Natural killer cell (primary cell): ENCODE data around the gene MRFAP1L1. TPM values are rescaled to one million over a fixed set of nuclear protein-coding genes. Genes with fewer than 3 reads are reported as not detected.

Source experiments
- ATAC-seq, 3 donors: fragments of 150-1000 bp in 2 of 3; fragments of 200-7000 bp in 1 of 3; cut with Tn5 transposase; 1 replicate in 1 of 3; 2 replicates in 2 of 3; pipeline ENCODE4 v1.10.0; 2021; ENCODE audit warnings: mild to moderate bottlenecking in 2 of 3, moderate library complexity in 2 of 3
- DNase-seq, 2 donors: peaks; one replicate each; pipeline versions ENCODE4 v3.0.0 to v3.0.0-alpha.2; 2013 to 2021; ENCODE audit warnings: mixed read lengths in 1 of 2
- H3K27ac ChIP-seq: one replicate; pipeline ENCODE4 v1.5.1; 2013; ENCODE audit warnings: mild to moderate bottlenecking, low read length
- H3K27me3 ChIP-seq: one replicate; pipeline ENCODE4 v1.6.1; 2013; ENCODE audit warnings: low read length; ENCODE audit not compliant: control insufficient read depth, insufficient read depth
- H3K36me3 ChIP-seq: one replicate; pipeline ENCODE4 v1.6.1; 2013; ENCODE audit warnings: low read length; ENCODE audit not compliant: control insufficient read depth, insufficient read depth
- H3K4me1 ChIP-seq: one replicate; pipeline ENCODE4 v1.6.1; 2013; ENCODE audit warnings: low read length; ENCODE audit not compliant: control insufficient read depth, insufficient read depth
- H3K4me3 ChIP-seq: one replicate; pipeline ENCODE4 v1.5.1; 2013; ENCODE audit warnings: low read length
- H3K9me3 ChIP-seq: one replicate; pipeline ENCODE4 v1.6.1; 2013; ENCODE audit warnings: low read length; ENCODE audit not compliant: control insufficient read depth, insufficient read depth
- H3K27ac Mint-ChIP-seq, 2 donors: one replicate each; pipeline ENCODE4 v1.8.0; 2022; ENCODE audit warnings: mild to moderate bottlenecking in 2 of 2, mixed read lengths in 2 of 2, moderate library complexity in 1 of 2
- H3K27me3 Mint-ChIP-seq, 2 donors: one replicate each; pipeline ENCODE4 v1.8.0; 2022; ENCODE audit warnings: low read depth in 2 of 2, mixed read lengths in 2 of 2
- H3K36me3 Mint-ChIP-seq: one replicate; pipeline ENCODE4 v1.8.0; 2022; ENCODE audit warnings: mixed read lengths
- H3K4me1 Mint-ChIP-seq, 2 donors: one replicate each; pipeline ENCODE4 v1.8.0; 2022; ENCODE audit warnings: mixed read lengths in 2 of 2
- H3K4me3 Mint-ChIP-seq: one replicate; pipeline ENCODE4 v1.8.0; 2022; ENCODE audit warnings: mild to moderate bottlenecking, moderate library complexity, mixed read lengths
- H3K9me3 Mint-ChIP-seq, 2 donors: one replicate each; pipeline ENCODE4 v1.8.0; 2022; ENCODE audit warnings: mixed read lengths in 2 of 2
- WGBS: methylation state at CpG from one replicate; pipeline ENCODE4 v1.1.7; 2013; ENCODE audit warnings: missing lambda C conversion rate; ENCODE audit not compliant: insufficient coverage; 5-methylcytosine and 5-hydroxymethylcytosine counted together
- intact Hi-C: fragments of 100-400 bp; cut with micrococcal nuclease; formaldehyde crosslinking; loops from one replicate; pipeline ENCODE4 v1.14.2; 2022
- total RNA-seq, 4 donors: library from RNA; stranded (reverse); fragments of 120-200 nt in 1 of 4; gene quantifications; one replicate each; pipeline versions ENCODE4 v1.2.3 to v1.2.4, GENCODE V29; 2013 to 2022
- TF ChIP-seq, protein P1 (sequence below): fragments of 200-600 bp; IDR thresholded peaks from one replicate; pipeline ENCODE4 v1.8.0; 2022; ENCODE audit warnings: antibody characterized with exemption

MRFAP1L1 gene
- total RNA-seq, 3 donors from 2014 or later (not counting 1 experiment from before 2014, with no cell fraction given) = 38.4 to 60.9 (median 40.8) TPM

DNA sequence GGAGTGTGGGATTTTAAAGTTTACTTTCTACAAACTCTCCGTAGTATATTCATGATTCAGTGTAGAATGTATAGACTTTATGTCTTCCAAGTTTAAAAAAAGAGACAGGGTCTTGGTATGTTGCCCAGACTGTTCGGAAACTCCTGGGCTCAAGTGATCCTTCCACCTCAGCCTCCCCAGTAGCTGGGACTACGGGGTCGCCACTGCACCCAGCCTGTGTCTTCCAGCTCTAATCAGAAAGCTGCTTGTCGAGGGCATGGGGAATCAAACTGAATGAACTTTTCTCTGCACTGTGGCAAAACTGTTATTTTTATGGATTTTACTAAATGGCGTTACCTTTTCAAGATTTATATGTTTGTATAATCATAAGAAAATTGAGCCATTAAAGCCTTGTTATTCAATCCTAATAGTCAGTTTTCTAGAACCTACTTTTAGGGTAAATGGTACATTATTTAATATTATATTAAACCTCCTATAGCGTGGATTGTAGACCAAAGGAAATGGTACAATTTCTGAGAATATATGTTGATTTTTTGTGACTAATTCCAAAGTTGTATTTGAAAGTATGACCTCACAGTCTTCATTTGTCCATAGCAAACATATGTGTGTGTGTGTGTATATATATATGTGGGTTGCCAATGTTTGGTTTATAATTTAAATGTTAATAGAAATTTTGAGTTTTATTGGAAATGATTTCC lies 7.4 kb upstream of the MRFAP1L1 start:
- no peak for ATAC-seq
- intact Hi-C loops = loop anchor here (1.0 to 2.0 kb wide), 4 partner anchors 43 to 351 kb away; partner anchors contain the start of genes GRPEL1, KIAA0232 and MRFAP1
- Mint-ChIP-seq H3K36me3 (no peaks in the 10 kb centered on the region), H3K27me3 (no peaks in the 10 kb centered on the region), H3K27ac (peak overlapping the region; percentile 98), H3K4me1 (peaks cover 26 to 30% of the 10 kb centered on the region in 2 donors), H3K4me3 (peak overlapping the region; percentile 98), H3K9me3 (no peaks in the 10 kb centered on the region)
- Histone ChIP-seq H3K4me3 (peak overlapping the region; percentile 81), H3K9me3 (no peaks in the 10 kb centered on the region), H3K36me3 (no peaks in the 10 kb centered on the region), H3K27me3 (no peaks in the 10 kb centered on the region), H3K4me1 (peaks cover 27% of the 10 kb centered on the region), H3K27ac (peak overlapping the region; percentile 83)
- WGBS = 54% methylated on average over 5 of the region's 7 CpGs
- TF ChIP-seq, protein P1, sequence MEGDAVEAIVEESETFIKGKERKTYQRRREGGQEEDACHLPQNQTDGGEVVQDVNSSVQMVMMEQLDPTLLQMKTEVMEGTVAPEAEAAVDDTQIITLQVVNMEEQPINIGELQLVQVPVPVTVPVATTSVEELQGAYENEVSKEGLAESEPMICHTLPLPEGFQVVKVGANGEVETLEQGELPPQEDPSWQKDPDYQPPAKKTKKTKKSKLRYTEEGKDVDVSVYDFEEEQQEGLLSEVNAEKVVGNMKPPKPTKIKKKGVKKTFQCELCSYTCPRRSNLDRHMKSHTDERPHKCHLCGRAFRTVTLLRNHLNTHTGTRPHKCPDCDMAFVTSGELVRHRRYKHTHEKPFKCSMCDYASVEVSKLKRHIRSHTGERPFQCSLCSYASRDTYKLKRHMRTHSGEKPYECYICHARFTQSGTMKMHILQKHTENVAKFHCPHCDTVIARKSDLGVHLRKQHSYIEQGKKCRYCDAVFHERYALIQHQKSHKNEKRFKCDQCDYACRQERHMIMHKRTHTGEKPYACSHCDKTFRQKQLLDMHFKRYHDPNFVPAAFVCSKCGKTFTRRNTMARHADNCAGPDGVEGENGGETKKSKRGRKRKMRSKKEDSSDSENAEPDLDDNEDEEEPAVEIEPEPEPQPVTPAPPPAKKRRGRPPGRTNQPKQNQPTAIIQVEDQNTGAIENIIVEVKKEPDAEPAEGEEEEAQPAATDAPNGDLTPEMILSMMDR = no peak
- peak in 1 of 2 donors; percentile 27 for DNase-seq

DNA sequence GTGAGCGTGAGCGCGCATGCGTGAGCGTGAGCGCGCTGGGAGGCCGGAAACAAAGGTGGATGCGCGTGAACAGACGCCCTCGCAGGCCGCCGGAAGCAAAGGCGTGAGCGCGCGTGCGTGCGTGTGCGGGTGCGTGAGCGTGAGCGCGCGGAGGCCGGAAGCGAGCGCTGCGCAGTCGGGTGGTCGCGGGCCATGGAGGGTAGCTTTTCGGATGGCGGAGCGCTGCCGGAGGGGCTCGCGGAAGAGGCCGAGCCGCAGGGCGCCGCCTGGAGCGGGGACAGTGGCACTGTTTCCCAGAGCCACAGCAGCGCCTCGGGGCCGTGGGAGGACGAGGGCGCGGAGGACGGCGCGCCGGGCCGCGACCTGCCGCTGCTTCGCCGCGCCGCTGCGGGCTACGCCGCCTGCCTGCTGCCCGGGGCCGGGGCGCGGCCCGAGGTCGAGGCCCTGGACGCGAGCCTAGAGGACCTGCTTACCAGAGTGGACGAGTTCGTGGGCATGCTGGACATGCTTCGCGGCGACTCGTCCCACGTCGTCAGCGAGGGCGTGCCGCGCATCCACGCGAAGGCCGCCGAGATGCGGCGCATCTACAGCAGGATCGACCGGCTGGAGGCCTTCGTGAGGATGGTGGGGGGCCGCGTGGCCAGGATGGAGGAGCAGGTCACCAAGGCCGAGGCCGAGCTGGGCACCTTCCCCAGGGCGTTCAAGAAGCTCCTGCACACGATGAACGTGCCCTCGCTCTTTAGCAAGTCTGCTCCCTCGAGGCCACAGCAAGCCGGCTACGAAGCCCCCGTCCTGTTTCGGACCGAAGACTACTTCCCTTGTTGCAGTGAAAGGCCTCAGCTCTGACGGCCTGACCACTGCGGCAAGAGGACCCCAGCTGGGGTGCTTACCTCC lies 6.6 kb upstream of the MRFAP1L1 start, which contains the start of gene BLOC1S4:
BLOC1S4 (plus strand) TSS at position 157 of the 894 bp plus-strand sequence; CDS start at position 193, 36 bp downstream.
- H3K9me3 ChIP-seq = no peaks in the 10 kb centered on the region
- Mint-ChIP-seq H3K9me3 (no peaks in the 10 kb centered on the region), H3K4me1 (peaks cover 29 to 32% of the 10 kb centered on the region in 2 donors), H3K27ac (peak within 1 kb of the TSS; percentile 98), H3K27me3 (no peaks in the 10 kb centered on the region), H3K4me3 (peak within 1 kb of the TSS; percentile 98), H3K36me3 (no peaks in the 10 kb centered on the region)
- H3K27ac ChIP-seq = peak within 1 kb of the TSS; percentile 83
- H3K4me3 ChIP-seq = peak within 1 kb of the TSS; percentile 81
- TF ChIP-seq, protein P1 = no peak
- peak; percentile 88 to 99 for DNase-seq
- H3K4me1 ChIP-seq = peaks cover 27% of the 10 kb centered on the region
- WGBS = under 1% methylated on average over 109 of the region's 109 CpGs
- no peaks in the 10 kb centered on the region for H3K36me3 ChIP-seq
- peak; percentile 84 to 94 (median 86) for ATAC-seq
- H3K27me3 ChIP-seq = no peaks in the 10 kb centered on the region
- intact Hi-C loops = loop anchor here (1.0 to 2.0 kb wide), 4 partner anchors 42 to 352 kb away; partner anchors contain the start of genes GRPEL1, KIAA0232 and MRFAP1

DNA sequence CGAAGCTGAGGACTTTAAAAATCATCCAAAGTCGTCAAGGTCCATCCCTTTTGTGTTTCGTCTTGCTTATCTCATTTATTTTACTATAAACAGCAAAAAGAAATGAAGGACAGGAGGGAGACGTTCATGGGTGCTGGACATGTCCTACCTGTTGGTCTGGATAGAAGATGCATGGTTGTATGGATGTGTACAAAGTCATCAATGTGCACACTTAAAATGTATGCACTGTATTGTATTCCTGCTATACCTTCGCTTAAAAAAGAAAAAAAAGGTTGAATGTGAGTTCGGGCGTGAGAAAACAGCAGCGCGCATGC lies 6.0 kb upstream of the MRFAP1L1 start:
- Mint-ChIP-seq H3K36me3 (no peaks in the 10 kb centered on the region), H3K9me3 (no peaks in the 10 kb centered on the region)
- WGBS = 16% methylated on average over 7 of the region's 9 CpGs

More for the DNA sequence above, 6.0 kb upstream of the MRFAP1L1 start:
- H3K27me3 ChIP-seq = no peaks in the 10 kb centered on the region
- TF ChIP-seq, protein P1 = no peak
- ATAC-seq = no peak
- intact Hi-C loops = loop anchor here (1.0 to 2.0 kb wide), 4 partner anchors 41 to 353 kb away; partner anchors contain the start of genes GRPEL1, KIAA0232 and MRFAP1
- Mint-ChIP-seq H3K27ac (peak overlapping the region; percentile 98), H3K4me3 (peak overlapping the region; percentile 98), H3K27me3 (no peaks in the 10 kb centered on the region), H3K4me1 (peaks cover 35 to 38% of the 10 kb centered on the region in 2 donors)
- no peaks in the 10 kb centered on the region for H3K36me3 ChIP-seq
- H3K4me3 ChIP-seq = peak overlapping the region; percentile 81
- DNase-seq = no peak
- H3K27ac ChIP-seq = peak overlapping the region; percentile 83
- H3K4me1 ChIP-seq = peaks cover 27% of the 10 kb centered on the region
- H3K9me3 ChIP-seq = no peaks in the 10 kb centered on the region
